Activated CD8-positive, alpha-beta memory T cell treated with anti-CD3 and anti-CD28 coated beads for 24 hours (primary cell): Measurements from ENCODE around the gene SLC8A1.

Experiments used
- DNase-seq: peaks from one replicate; pipeline ENCODE4 v3.0.0-alpha.2; 2020

The SLC8A1 gene

DNA sequence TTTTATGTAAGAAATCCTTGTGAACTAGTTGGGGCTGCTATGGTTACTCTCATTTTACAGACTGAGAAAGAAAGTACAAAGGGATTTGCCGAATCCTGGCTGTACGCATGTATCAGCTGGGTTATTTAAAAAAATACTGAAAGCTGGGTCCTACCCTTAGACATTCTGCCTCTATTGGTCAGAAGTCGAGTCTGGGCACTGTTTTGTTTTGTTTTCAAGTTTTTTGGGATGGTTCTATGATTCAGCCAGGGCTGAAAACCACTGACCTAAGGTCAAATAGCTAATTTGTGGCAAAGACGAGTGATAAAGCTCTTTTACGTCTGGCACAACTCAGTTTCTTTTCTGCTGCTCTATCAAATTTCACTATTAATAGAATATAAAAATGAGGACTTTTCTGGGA, 5.9 kb upstream of the SLC8A1 start:
- no peak for DNase-seq

DNA sequence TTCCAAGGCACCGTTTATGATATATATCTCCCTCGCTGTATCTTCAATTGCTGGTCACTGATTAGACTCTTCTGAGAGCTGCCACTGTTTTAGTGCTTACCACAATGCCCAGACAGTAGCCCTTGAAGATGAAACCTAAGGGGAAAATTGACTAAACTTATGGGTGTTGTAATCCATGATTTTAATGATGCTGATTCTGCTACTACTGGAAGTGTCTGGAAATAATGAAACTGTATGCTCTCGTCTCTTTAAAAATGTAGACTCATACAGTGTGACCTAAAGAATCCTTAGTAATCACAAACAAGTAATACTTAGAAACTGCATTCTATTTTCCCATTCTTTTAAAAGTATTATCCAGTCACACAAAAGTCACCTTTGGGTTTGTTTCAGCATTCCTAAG, 5.5 kb upstream of the SLC8A1 start:
- no peak for DNase-seq

DNA sequence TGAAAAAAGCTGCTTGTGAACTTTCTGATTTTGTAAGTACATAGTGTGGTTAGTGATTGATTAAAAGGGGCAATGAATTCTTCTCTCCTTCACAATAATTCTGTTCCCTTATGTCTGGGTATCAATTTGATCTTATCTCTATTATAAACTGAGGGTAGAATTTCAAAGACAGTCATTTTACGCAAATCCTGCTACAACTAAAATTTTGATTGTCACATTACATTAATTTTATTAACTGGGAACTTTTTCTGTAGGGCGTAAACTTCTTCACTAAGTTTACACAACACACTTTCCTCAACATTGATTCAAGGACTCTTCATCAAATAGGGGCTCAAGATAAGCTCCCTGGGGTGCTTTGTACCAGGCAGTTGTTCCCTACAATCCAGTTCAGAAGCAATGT, 5.0 kb upstream of the SLC8A1 start:
- DNase-seq, result no peak

DNA sequence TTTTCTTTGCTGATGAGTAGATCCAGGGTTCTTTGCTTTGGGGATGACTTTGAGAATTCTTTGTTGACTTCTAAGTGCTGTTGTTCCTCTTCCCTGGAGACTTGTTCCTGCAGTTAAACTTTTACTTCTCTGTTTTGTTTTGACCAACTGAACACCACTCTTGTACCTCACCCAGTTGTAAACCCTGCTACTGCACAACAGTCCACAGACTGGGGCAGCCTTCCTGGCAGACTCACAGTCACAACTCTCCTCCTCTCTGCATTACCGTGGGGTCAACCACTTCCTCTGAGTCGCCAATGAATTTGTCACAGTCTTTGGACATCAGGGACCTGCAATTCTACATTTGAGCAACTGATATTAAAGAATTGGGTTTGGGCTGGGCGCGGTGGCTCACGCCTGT, 3.8 kb upstream of the SLC8A1 start:
- no peak for DNase-seq

DNA sequence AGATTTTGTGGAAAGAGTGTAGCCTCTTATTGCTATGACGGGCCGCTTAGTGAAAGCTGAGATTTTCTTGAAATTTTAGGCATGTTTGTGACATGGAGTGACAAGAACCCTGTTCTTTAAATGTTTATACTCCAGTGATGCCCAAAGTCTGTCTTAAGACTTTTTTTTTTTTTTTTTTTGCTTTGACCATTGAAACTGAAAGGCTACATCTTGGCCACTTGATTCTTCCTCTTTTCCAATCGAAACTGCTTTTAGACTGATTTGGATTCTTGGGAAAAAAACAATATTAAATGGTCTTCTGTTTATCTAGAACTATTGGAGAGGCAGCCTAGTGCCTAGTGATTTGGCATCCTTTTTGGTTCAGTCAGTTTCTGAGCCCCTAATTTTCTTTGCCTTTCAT, 2.4 kb upstream of the SLC8A1 start:
- DNase-seq, result no peak

DNA sequence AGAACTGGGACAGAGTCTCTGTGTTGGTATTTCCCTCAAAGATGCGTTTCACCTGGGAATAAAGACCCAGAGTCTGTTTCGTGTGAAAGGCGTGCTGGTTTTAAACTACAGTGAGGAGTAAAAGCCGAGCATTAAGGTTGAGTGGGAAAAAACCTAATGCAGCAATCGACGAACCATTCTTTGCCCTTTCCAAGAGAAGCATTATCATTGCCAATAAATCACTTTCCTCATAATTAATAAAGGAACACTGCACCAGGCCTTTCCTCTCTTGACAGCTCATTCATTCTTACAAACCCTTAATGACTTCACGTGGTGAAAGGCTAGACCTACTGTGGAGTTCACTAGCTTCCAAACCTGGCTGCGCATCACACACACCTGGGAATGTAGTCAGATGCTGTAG, 896 bp upstream of the SLC8A1 start:
- no peak for DNase-seq

DNA sequence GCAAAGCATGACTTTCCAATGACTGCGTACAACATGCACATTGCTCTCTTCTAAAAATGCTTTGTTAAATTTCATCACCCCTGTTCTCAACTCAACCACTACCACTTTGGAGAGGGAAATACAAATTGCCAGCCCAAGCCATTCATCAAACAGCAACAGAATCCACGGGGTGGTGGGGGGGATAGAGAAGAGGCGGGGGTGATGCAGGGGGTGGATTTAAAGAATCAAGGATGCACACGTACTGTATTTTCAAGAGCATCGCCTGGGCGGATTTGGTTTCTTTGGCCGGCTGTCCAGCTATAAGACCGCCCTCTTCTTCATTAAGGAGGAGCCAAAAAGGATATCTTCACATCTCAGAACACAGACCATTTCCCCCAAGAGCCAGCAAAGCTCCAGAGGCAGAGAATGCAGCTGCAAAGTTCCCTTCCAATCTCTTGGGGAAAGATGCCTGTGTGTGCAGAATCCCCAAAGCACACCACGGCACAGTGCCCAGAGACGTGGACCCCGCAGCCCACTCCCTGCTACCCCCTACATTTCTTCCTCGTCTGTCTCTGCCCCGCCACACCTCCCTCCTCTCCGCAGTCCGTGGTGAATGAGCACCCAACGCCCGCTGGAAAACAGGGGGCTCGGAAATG, 977 bp downstream of the SLC8A1 start:
- DNase-seq, result no peak

DNA sequence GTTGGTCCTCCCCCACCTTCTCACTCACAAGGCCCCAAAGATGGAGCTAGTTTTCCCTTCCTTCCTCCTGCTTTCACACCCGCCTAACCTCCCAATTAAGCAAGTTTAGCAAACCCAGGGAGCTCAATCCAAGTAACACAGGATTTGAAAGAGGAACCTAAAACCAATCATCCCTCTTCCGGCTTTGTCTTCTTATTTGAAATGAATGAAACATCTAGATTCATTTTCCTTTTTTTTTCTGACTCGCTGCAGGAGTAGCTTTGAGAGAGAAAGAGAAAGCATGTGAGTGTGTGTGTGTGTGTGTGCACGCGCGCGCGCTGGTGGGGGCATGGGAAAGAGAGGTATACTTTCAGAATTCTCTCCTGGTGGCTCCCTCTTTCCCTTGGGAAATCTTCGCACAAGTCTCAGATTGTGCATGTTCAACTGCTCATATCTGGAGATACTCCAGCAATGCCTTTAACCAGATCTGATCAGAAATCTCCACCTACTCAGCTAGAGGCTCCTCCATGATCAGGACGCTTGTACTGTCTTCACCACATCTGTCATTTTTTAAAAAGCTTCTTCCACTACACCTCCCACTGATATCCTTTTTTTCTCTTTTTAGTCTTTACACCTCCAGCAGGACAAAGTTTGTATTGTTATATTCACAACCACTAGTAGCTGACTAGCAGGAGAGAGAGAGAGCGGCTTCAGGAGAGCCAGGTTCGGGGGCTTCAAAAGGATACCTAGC, 1.7 kb downstream of the SLC8A1 start:
- DNase-seq, result no peak

DNA sequence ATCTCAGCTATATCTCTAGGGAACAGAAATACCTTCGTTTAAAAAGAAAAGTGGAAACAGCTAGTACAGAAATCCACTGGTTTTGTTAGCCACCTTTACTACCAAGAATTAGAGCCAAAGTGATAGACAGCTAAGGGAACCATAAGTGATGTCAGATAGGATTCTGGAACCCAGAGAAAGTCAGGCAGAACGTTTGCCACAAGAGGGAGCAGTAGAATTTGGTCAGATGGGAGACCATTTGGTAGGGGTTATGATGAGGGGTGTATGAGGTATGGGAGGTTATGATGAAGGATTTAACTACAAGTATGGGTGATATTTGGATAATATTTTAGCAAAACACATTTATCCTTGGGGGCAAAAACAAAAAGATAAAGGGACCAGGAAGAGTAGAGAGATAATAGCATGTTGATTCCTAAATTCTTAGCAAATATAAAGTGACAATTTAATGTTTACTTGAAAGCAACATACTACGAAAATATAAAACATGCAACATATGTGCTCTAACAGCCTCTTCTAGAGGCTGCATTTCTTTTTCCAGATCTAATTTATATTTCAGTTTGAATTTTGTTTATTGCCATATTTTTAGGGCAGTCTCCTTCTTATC, 3.3 kb downstream of the SLC8A1 start:
- DNase-seq, result no peak

DNA sequence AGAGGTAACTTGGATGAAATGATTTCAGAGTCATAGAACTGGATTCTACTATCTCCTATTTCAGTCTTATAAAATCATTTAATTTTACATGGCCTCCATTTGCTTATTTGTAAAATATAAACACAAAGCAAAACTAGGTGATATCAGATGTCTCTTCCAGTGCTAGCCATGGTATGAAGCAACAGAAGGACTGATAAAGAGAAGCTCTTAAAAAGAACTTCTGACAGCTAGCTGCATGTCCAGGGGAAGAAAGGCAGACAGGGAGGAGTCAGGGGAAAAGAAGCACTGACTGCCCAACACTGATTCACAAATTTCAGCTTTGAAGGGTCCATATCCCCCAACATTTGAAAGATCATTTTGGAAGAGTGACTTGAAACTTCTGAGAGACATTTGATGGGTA, 6.4 kb downstream of the SLC8A1 start:
- DNase-seq, result no peak

DNA sequence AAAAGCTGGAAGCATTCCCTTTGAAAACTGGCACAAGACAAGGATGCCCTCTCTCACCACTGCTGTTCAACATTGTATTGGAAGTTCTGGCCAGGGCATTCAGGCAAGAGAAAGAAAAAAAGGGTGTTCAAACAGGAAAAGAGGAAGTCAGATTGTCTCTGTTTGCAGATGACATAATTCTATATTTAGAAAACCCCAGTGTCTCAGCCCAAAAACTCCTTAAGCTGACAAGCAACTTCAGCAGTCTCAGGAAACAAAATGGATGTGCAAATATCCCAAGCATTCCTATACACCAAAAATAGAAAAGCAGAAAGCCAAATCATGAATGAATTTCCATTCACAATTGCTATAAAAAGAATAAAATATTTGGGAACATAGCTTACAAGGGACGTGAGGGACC, 11.1 kb downstream of the SLC8A1 start:
- no peak for DNase-seq

DNA sequence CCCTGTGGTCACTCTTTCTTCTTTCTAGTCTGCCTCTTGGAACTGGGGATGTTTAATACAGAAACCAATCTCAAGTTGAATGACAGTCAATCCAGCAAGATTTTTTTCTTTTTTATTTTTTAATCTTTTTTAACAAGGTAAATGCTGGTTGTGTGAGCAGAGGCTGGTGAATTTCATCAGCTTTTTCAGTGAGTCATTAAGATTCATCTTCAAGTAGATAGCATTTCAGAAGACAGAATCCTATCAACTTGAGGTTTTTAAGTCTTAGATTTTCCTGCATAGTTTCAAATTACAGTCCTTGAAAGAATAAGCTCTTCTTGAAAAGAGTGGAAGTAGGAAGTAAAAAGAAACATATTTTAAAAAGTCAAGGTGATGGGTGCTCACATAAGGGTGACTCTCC, 12.4 kb downstream of the SLC8A1 start:
- no peak for DNase-seq

DNA sequence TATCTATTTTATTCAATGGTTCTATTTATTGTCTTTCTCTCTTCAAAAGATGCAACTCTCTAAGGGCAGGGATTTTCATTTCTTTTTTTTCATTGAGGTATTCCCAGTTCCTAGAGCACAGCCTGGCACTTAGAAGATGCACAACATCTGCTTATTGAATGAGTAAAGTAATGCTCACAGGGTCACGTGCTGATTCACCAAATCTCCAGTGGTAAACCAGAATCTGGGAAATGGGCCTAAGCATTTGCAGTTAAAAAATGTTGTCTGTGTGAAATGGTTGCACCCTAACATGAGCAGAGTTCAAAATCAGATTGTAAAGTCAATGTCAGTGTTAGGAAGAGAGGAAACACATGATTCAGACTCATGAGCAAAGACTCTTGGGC, 15.8 kb downstream of the SLC8A1 start:
- no peak for DNase-seq

DNA sequence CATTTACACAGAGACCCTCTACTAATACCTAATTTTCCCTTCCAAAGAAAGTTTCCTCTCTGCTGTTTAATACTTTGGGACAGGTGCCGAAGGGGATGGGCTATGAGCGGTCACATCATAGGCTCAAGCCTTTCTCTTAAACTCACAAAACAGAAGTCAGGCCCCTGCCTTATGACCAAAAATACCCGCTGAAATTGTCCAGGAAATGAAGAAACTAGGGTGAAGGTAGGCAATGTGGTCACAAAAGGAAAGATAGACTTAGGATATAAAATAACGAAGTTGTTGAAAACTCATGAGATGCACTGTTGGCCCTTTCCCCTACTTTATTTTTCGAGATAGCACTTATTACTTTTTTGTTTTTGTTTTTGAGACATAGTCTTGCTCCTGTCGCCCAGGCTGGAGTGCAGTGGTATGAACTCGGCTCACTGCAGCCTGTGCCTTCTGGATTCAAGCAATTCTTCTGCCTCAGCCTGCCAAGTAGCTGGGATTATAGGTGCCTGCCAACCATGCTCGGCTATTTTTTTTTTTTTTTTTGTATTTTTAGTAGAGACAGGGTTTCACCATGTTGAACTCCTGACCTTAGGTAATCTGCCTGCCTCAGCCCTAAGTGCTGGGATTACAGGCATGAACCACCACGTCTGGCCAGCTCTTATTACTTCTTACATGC, 16.3 kb downstream of the SLC8A1 start:
- DNase-seq, result no peak

DNA sequence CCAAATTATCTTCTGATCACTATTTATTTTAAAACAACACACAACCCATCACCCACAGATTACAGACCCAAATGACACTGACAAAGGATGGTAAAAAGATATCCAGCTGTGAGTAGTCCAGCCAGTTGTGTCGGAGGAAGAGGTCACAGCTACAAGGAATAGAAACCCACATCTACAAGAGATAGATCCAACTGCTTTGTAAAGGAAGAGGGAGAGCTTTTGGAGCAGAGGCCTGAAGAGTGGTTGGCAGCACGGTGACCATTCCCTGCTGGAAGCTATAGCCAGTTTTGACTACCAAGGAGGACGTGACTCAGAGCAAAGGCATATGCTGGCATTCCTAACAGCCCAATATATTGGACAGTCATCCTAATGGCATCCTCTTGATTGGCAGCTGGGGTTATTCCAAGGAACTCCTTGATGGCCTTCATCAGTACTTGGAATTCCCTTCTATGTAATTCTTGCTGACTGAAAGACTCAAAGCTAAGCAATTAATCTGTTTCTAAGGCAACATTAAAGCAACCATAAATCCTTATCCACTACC, 17.1 kb downstream of the SLC8A1 start:
- no peak for DNase-seq

DNA sequence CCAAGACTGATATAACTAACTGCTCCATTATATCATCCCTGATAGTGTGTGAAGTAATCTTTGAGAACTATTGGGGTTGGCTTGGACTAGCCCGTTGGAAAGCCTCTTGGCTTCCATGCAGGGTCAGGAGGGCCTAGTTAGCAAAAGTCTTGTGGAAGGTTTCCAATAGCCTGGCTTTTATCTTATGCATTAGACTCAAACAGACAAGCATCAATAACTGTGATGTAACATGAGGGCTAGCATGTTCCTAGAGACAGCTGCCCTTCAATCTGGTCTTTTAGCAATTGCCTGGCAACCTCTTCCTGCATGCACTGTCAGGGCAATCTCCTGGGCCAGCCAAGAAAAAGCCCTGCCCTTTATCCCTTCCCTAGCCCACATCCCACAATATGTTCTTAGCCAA, 18.2 kb downstream of the SLC8A1 start:
- DNase-seq, result no peak

DNA sequence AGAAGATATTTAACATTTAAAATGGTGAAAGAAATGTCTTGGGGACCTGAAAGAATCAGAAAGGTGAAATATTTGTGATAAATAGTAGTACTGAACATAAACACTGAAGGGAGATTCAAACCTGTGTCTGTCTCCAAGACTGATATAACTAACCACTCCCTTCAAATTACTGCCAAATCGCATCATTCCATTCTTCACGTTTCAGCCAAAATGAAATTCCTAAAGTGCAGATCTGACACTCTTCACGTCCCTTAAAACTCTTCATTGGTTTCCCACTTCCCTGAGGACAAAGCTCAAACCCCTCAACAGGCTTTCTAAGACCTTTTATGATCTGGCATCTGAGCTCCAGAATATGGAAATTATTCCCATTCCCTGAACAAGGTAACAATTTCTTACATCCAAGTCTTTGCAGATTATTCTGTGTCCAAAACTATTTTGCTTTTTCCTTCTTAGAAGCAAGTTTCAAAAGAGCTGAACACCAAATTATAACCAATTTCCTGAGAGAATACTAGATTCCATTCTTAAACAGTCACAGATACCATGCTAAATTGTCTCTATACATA, 18.9 kb downstream of the SLC8A1 start:
- DNase-seq, result no peak

DNA sequence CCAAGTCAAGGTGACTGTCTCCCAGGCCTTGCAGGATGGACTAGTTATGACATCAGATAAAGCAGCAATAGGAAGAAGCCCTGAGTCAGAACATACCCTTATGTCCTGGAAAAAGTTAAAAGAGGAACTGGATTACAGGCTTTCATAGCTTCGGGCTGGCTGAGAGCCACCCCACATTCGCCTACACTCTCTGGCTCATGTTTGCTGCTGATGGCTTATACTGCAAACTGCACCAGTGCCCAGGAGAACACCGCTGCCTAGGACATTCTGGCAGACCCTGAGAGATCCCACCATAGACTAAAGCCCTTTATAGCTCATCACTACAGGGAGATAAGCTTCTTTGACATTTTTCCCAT, 20.3 kb downstream of the SLC8A1 start:
- DNase-seq, result no peak

DNA sequence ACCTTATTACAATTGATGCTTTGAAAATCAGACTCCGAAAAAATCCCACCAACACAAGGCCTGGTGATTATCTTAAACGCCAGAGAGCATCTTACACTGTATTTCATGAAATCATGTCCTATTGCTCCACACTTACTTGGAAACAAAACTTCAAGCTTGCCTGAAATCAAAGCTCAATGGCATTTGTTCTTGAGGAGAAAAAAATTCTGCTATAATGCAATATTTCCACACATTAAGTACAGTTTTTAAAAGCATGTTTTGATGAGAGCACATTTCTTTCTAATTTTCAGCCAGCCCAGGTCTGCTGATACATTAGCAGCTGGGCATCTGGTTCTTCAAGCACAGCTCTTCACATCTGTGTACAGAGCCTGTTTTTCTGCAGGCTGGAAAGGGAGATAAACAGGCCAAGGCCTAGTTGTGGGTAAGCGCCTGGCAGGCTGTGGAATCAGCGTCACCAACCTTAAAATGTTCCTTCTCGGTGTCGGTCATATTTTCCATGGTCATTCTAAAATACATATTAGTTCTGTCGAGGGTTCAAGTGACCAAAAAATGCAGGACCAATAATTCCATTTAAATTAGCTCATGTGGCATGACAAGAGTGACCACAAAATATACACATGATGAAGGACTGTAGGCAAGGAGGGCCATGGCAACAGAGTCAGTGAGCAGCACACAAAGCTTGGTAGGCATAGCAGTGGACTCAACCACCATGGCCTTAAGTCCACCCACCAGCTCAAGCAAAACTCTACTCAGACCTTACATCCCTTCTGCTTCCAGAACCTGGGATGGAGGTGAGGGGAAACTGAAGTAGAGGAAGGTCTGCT, 20.9 kb downstream of the SLC8A1 start:
- no peak for DNase-seq

DNA sequence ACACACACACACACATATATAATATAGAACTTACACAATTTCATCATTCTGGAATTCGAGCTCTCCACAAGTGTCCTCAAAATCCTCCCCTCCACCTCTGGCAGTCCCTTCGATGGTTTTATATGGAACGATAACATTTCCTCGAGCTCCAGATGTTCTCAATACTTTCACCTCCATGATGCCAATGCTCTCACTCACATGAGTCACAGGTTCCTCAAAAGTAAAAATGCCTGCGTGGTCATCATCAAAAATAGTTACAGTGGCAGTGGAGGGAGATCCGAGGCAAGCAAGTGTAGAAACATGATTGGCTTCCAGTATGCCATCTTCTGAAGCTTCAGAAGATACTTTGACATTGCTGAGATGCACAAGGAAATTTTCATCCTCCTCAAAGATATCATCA, 23.5 kb downstream of the SLC8A1 start:
- DNase-seq, result no peak

DNA sequence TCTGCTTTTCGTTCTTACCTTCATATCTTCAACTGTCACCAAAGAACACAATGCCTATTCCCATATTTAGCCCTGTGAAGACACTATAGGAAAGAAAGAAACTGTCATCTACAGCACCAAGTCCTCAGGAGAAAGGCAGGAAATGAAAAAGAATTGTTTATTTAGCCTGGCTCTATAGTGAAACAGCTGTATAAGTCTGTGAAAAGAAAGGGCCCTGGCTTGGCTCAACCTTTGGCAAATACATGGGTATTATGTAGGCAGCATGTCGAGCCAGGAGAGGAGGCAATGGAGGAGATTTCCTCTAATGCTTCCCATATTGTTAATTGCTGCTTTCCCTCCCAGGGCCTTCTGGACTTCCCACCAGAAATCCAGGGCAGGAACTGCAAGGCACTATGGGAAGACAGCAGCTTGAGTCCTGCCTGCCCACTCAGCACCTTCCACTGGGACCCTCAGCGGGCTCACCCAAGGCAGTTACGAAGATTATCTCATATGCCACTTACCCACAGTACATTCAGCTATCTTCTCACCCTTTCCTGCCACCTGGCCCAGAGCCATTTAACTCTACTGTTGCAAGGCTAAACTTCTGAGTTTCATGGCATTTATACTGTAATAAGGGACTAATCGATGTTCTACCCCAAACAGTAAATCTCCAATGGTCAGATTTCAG, 30.1 kb downstream of the SLC8A1 start:
- no peak for DNase-seq

DNA sequence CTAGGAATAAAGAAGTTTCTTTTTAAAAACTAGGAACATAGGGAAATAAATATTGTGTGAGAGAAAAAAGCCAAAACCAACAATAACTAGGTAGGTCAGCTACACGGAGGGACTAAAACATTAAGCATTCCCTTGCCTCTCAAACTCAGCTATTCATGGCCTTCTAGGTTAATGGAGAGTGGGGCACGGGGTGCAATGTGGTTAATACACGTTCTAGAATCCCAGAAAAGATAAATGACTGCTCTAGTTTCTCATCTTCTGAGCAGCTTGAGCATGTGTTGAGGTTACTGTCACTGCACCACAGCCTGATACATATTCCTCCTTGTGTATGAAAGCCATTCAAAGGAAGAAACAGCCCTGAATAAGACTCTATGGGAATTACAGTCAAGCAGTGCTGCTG, 31.4 kb downstream of the SLC8A1 start:
- no peak for DNase-seq
